IPS-18c (cell line): Measurements from ENCODE around the gene THAP10.
"Not testable (repeated sequence)": the region's sequence is repeated elsewhere in the genome, so short reads cannot be mapped to it uniquely, and the experiment has no call there.

Source experiments
- H3K4me3 ChIP-seq: 2 replicates; pipeline ENCODE4 v1.7.0; 2013; ENCODE audit warnings: low read depth, mild to moderate bottlenecking, low read length, moderate library complexity; ENCODE audit not compliant: insufficient read depth
- H3K9me3 ChIP-seq: one replicate; pipeline ENCODE4 v1.6.1; 2013; ENCODE audit warnings: mild to moderate bottlenecking, low read length, moderate library complexity; ENCODE audit not compliant: control insufficient read depth, insufficient read depth

The THAP10 gene

GRCh38 chr15:70892912-70893560 is 803 bp upstream of the THAP10 start:
- Histone ChIP-seq H3K9me3 (no peaks in the 10 kb centered on the region), H3K4me3 (peak overlapping the region; percentile 90)

- Histone ChIP-seq H3K9me3 (peaks cover 2% of the 10 kb centered on the region), H3K4me3 (no peak overlapping the region)
Measured at GRCh38 chr15:70882361-70882760, 9.9 kb downstream of the THAP10 start.

DNA sequence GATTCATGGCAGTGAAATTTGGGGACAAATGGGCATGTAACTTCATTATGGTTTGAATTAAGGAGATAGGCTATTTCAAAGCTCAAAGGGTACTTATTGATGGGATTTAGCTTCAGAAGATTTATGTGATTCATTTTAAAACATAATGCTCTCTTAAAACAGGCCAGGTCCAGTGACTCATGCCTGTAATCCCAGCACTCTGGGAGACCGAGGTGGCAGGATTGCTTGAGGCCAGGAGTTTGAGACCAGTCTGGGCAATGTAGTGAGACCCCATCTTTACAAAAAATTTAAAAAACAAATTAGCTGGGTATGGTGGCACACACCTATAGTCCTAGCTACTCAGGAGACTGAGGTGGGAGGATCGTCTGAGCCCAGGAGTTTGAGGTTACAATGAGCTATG is 11.5 kb downstream of the THAP10 start:
- Histone ChIP-seq H3K4me3 (no peak overlapping the region), H3K9me3 (peaks cover 2% of the 10 kb centered on the region)

DNA sequence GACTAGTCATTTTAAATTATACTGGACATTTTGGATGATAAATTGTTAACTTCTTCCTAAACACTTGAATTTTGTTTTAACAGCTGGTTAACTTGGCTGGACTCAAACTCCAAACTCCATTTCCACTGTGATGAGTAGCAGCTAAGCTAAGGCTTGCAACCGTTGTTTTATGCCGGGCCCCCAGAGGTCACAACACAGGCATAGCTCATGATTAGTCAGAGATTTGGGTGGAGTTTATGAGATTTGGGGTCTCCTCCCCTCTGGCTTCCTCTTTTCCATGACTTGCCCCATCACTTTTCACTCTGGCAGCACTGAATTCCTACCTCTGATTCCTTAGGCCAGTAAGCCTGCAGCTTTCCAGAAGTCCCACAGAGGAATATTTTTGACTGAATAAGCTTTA is 12.8 kb downstream of the THAP10 start:
- Histone ChIP-seq H3K4me3 (no peak overlapping the region), H3K9me3 (peaks cover 2% of the 10 kb centered on the region)

- Histone ChIP-seq H3K9me3 (peaks cover 2% of the 10 kb centered on the region), H3K4me3 (no peak overlapping the region)
Measured at GRCh38 chr15:70876683-70877082, 15.6 kb downstream of the THAP10 start.

DNA sequence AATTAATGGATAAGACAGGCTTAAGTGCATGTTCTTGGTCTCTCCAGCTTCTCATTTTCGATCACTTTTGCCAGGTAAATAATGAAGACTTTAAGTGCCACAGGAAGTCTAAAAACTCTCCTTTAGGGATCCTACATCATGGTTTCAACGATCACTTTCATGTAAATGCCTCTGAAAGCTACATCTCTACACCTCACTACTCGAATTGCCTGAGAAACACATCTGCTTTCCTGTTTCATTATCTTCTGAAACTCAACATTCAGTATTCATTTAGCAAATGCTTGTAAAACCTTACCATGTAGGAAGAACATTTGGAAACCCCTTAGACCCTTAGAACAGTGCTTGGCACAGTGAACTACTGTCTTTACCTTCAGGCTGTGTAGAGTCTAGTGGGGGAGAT is 16.2 kb downstream of the THAP10 start:
- Histone ChIP-seq H3K4me3 (no peak overlapping the region), H3K9me3 (no peaks in the 10 kb centered on the region)

DNA sequence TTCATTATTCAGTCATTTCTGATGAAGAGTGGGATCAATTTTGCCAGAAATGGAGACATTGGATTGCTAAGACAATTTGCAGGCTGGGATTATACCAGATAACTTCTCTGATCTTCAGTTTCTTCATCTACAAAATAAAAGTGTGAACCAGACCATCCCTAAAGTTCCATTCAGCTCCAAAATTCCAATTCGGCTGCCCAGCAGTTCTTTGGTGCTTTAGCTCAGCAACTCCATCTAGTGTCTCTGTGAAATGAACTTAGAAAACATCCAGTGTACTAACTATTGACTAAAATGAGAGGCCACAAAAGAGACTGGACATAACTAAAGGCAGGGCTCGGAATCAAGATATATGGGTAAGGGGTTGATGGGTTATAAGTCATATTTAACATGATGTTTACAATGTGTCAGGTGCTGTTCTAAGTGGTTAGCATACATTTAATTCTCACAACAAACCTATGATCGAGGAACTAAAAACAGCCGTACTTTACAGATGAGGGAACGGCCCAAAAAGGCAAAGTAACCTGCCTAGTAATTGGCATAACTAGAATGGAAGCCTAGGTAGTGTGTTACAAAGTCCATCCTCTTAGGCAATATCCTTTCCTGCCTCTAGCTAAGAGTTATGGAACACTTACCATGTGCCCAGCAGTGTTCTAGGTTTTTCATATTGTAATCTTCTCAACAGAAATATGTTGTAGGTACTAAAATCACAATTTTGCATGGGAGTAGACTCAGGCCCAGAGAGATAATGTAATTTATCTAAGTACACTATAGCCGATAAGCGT is 17.0 kb downstream of the THAP10 start:
- Histone ChIP-seq H3K4me3 (no peak overlapping the region), H3K9me3 (no peaks in the 10 kb centered on the region)

- Histone ChIP-seq H3K4me3 (no peak overlapping the region), H3K9me3 (no peaks in the 10 kb centered on the region)
Measured at GRCh38 chr15:70873232-70874054, 18.8 kb downstream of the THAP10 start.

DNA sequence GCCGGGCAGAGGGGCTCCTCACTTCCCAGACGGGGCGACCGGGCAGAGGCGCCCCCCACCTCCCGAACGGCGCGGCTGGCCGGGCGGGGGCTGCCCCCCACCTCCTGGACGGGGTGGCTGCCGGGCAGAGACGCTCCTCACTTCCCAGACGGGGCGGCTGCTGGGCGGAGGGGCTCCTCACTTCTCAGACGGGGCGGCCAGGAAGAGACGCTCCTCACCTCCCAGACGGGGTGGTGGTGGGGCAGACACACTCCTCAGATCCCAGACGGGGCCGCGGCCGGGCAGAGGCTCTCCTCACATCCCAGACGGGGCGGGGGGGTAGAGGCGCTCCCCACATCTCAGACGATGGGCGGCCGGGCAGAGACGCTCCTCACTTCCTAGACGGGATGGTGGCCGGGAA is 20.7 kb downstream of the THAP10 start:
- not testable (repeated sequence) for H3K4me3 ChIP-seq, H3K9me3 ChIP-seq

DNA sequence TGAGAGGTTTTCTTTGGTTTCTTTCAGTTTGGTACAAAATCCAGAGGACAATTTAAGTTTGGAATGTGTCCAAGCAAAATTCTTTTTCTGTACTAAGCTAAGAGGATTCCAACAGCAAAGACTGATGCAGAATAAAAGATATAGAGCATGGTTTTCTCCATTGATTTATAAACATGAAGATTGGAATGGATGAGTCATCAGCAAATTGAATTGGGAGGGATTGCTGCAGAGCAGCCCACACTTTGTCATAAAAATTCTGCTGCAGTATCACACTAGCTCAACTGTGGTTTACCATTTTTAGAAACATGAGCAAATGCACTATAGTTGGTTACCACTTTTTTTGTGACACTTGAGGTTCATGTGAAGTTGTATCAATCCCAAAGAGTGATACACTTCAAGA is 22.2 kb downstream of the THAP10 start:
- Histone ChIP-seq H3K9me3 (no peaks in the 10 kb centered on the region), H3K4me3 (no peak overlapping the region)

- no peaks in the 10 kb centered on the region for H3K9me3 ChIP-seq
- no peak overlapping the region for H3K4me3 ChIP-seq
Measured at GRCh38 chr15:70869346-70869745, 22.9 kb downstream of the THAP10 start.

DNA sequence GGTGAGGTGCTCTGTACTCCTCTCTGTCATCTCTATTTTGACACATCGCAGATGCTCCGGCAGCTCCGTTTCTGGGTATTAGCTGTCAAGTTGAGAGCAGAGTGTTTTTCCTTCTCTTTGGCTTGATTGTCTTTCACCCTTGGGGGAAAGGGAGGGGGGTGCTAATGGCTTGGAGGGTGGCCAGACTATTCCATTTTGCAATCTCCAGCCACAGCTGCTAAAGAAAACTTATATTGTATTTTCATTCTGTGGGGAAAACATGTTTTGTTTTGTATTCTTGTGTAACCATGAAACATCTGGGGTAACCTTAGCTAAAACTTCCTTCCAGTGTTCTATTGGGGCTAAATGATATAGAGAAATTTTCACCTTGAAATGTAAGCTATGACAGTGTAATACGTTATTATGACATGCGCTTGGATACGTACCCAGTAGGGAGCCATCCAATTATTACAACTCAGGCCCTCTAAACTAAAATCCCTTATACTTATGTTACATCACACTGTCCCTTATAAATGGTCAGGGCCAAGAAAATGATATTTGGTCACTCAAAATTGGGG is 24.2 kb downstream of the THAP10 start:
- H3K9me3 ChIP-seq, result no peaks in the 10 kb centered on the region
- H3K4me3 ChIP-seq, result no peak overlapping the region

GRCh38 chr15:70866982-70867641 is 25.1 kb downstream of the THAP10 start:
- no peak overlapping the region for H3K4me3 ChIP-seq

DNA sequence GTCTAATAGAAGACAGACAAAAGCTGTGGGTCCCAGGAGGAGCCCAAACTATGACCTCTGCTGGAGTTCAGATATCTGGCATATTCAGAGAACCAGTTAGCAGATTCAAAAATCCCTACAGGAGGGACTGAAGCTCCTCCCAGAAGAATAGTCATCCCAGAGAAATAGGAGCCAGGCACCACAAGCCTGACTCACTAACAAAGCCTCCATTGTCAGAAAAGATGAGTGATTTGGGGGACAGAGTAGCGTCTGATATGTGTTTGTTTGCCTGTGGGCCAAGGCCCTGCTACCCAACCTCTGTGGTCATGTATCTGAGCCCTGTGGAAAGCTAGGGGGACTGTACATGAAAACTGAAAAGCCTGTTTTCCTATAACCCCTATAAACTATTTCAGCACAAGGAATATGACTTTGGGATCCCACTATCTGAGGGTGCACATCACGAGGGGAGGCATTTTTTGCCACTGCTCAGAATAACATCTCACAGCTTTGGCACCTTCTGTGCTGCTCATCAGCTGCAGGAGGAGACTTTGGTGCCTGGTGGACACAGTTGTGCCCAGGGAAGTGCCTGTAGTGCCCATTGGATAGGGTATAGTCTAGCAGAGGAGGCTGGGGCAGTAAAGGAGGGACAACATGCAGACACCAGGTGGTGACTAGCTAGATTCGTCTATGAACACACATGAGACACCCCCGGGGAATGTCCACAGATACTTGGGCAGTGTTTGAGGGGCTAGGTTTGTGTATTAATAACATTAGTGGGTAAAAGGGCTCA is 28.6 kb downstream of the THAP10 start:
- Histone ChIP-seq H3K4me3 (no peak overlapping the region), H3K9me3 (no peaks in the 10 kb centered on the region)

More at GRCh38 chr15:70866982-70867641, 25.1 kb downstream of the THAP10 start:
- no peaks in the 10 kb centered on the region for H3K9me3 ChIP-seq

DNA sequence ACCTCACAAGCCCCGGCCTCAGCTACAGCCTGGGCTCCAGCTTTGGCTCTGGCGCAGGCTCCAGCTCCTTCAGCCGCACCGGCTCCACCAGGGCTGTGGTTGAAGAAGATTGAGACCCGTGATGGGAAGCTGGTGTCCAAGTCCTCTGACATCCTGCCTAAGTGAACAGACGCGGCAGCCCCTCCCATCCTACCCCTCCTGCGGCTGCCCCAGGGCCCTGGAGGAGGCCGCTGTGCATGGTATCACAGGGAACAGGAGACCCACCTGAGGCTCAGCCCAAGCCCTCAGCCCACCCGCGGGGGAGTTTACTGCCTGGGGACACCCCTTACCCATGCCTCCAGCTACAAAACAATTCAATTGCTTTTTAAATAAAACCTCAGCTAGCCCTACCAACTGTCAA is 32.2 kb downstream of the THAP10 start:
- Histone ChIP-seq H3K4me3 (no peak overlapping the region), H3K9me3 (no peaks in the 10 kb centered on the region)

DNA sequence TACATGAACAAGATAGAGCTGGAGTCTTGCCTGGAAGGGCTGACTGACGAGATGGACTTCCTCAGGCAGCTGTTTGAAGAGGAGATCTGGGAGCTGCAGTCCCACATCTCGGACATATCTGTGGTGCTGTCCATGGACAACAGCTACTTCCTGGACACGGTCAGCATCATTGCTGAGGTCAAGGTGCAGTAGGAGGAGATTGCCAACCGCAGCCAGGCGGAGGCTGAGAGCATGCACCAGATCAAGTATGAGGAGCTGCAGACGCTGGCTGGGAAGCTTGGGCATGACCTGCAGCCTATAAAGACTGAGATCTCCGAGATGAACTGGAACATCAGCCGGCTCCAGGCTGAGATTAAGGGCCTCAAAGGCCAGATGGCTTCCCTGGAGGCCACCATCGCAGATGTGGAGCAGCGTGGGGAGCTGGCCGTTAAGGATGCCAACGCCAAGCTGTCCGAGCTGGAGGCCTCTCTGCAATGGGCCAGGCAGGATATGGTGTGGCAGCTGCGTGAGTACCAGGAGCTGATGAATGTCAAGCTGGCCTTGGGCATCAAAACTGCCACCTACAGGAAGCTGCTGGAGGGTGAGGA is 32.8 kb downstream of the THAP10 start:
- no peaks in the 10 kb centered on the region for H3K9me3 ChIP-seq
- H3K4me3 ChIP-seq, result no peak overlapping the region
